Activated CD8-positive, alpha-beta memory T cell treated with anti-CD3 and anti-CD28 coated beads for 4 hours (primary cell): ENCODE data around the gene PTGIR.
A peak's percentile ranks its signal among the peaks of the same experiment; 100 is the strongest.

Experiments used
- DNase-seq, 2 donors: peaks; one replicate each; pipeline ENCODE4 v3.0.0-alpha.2; 2020; ENCODE audit warnings: low read depth in 2 of 2

Gene PTGIR

GRCh38 chr19:46616631-46617322 lies 8.1 kb downstream of the PTGIR start:
- no peak for DNase-seq

- no peak for DNase-seq
Observed at GRCh38 chr19:46615966-46616365, 8.9 kb downstream of the PTGIR start.

- peak; percentile 56 to 64 for DNase-seq
Observed at GRCh38 chr19:46614114-46614722, 10.7 kb downstream of the PTGIR start.

- no peak for DNase-seq
Observed at GRCh38 chr19:46613525-46613924, 11.4 kb downstream of the PTGIR start.

GRCh38 chr19:46611776-46612175 lies 13.1 kb downstream of the PTGIR start:
- DNase-seq, result no peak

GRCh38 chr19:46610851-46611770 lies 13.8 kb downstream of the PTGIR start:
- DNase-seq, result no peak

- no peak for DNase-seq
Observed at GRCh38 chr19:46610413-46610775, 14.5 kb downstream of the PTGIR start.

- DNase-seq, result no peak
Observed at GRCh38 chr19:46609511-46610412, 15.1 kb downstream of the PTGIR start.

- DNase-seq, result no peak
Observed at GRCh38 chr19:46608581-46609345, 16.1 kb downstream of the PTGIR start.

- no peak for DNase-seq
Observed at GRCh38 chr19:46608178-46608577, 16.7 kb downstream of the PTGIR start.

- DNase-seq, result no peak
Observed at GRCh38 chr19:46607448-46607841, 17.4 kb downstream of the PTGIR start.

- no peak for DNase-seq
Observed at GRCh38 chr19:46606681-46607447, 18.0 kb downstream of the PTGIR start.

- DNase-seq, result no peak
Observed at GRCh38 chr19:46606019-46606418, 18.9 kb downstream of the PTGIR start.

- no peak for DNase-seq
Observed at GRCh38 chr19:46605356-46605821, 19.5 kb downstream of the PTGIR start.

- no peak for DNase-seq
Observed at GRCh38 chr19:46604781-46605355, 20.0 kb downstream of the PTGIR start.

- DNase-seq, result no peak
Observed at GRCh38 chr19:46603752-46604231, 21.1 kb downstream of the PTGIR start.

- DNase-seq, result no peak
Observed at GRCh38 chr19:46603195-46603637, 21.7 kb downstream of the PTGIR start.

- peak in 1 of 2 donors; percentile 56 for DNase-seq
Observed at GRCh38 chr19:46602392-46603194, 22.3 kb downstream of the PTGIR start.
